Breast epithelium (tissue), 3 donors: ENCODE results near the gene TTYH3.

Experiments used
- CTCF ChIP-seq, 3 donors: fragments of 450-650 bp; IDR thresholded peaks; one replicate each; pipeline ENCODE4 v1.5.1; 2016 to 2017; ENCODE audit warnings: antibody characterized with exemption in 3 of 3, mild to moderate bottlenecking in 3 of 3, moderate library complexity in 3 of 3
- POLR2A ChIP-seq: fragments of 450-650 bp; IDR thresholded peaks from one replicate; pipeline ENCODE4 v1.6.1; 2016; ENCODE audit warnings: antibody characterized with exemption, mild to moderate bottlenecking, moderate library complexity
- POLR2AphosphoS5 ChIP-seq, 3 donors: sonication (generic); formaldehyde crosslinking; IDR thresholded peaks; one replicate each; pipeline ENCODE4 v1.6.1; 2017; ENCODE audit warnings: antibody characterized with exemption in 3 of 3

GRCh38 chr7:2627258-2628129 is 4.3 kb upstream of the TTYH3 start:
- TF ChIP-seq CTCF (IDR thresholded peaks at IDR 0.05): no peak
- no peak for TF ChIP-seq POLR2A
- TF ChIP-seq POLR2AphosphoS5 (IDR thresholded peaks at IDR 0.05): no peak
